HepG2 (cell line): ENCODE data around the gene NRSN2. TPM values are rescaled to one million over a fixed set of nuclear protein-coding genes. Genes with fewer than 3 reads are reported as not detected.

Source experiments
- ATAC-seq: fragments of 200-7000 bp; cut with Tn5 transposase; 3 replicates; pipeline ENCODE4 v1.9.1; 2020; ENCODE audit warnings: mild to moderate bottlenecking, moderate library complexity
- BruUV-seq: library from RNA; stranded (reverse); fragments of 400-500 nt; replicated peaks from 2 replicates; lab custom pipeline; 2021; lab: Mats Ljungman, UMichigan
- CTCF ChIA-PET: fragments of 300-600 bp; formaldehyde crosslinking; extraction: SDS; loops from one replicate; lab custom pipeline; 2021; ENCODE audit warnings: low total read pairs, inconsistent platforms, low intra/inter-chr PET ratio; lab: Yijun Ruan, JAX
- POLR2A ChIA-PET: fragments of 350-600 bp; sonication (Branson Sonifier 250); formaldehyde crosslinking; loops from one replicate; lab custom pipeline; 2020; ENCODE audit warnings: antibody characterized with exemption, inconsistent platforms; lab: Yijun Ruan, JAX
- DNase-seq: peaks from one replicate; pipeline ENCODE4 v3.0.0-alpha.2; 2015; ENCODE audit warnings: low spot score
- FAIRE-seq: peaks from 3 replicates; lab custom pipeline; 2011; peaks lifted over from hg19 to GRCh38; lab: Jason Lieb, UNC
- H2AFZ ChIP-seq: one replicate; pipeline ENCODE4 v1.6.1; 2011; ENCODE audit warnings: low read length, inconsistent platforms
- H3K27ac ChIP-seq: fragments of 300-600 bp; 3 replicates; pipeline ENCODE4 v1.8.0; 2011; ENCODE audit warnings: mixed run types, mild to moderate bottlenecking, mixed read lengths, low read length, inconsistent platforms; ENCODE audit not compliant: insufficient read depth; ENCODE audit errors: extremely low read length
- H3K27me3 ChIP-seq, 2 experiments: fragments of 200-600 bp in 1 of 2; 2 replicates in 1 of 2; 3 replicates in 1 of 2; pipeline versions ENCODE4 v1.6.0 to v1.8.0; 2011; ENCODE audit warnings: low read length in 2 of 2, mild to moderate bottlenecking in 2 of 2, moderate library complexity in 2 of 2, inconsistent platforms in 1 of 2; ENCODE audit not compliant: insufficient read depth in 2 of 2, control insufficient read depth in 1 of 2
- H3K36me3 ChIP-seq, 2 experiments: fragments of 200-600 bp in 1 of 2; replicated peaks in 1 of 2; 2 replicates in 1 of 2; 3 replicates in 1 of 2; pipeline versions ENCODE4 v1.5.1 to v1.8.0; 2011; ENCODE audit warnings: low read length in 2 of 2, inconsistent platforms in 1 of 2; ENCODE audit not compliant: insufficient read depth in 2 of 2, control insufficient read depth in 1 of 2
- H3K4me1 ChIP-seq: 2 replicates; pipeline ENCODE4 v1.5.1; 2012; ENCODE audit warnings: low read length, inconsistent platforms; ENCODE audit not compliant: insufficient read depth
- H3K4me2 ChIP-seq: 2 replicates; pipeline ENCODE4 v1.6.0; 2011; ENCODE audit warnings: low read depth, low read length, inconsistent platforms
- H3K4me3 ChIP-seq, 3 experiments: fragments of 200-600 bp in 1 of 3; sonication (generic), shearing (Covaris generic) in 1 of 3; replicated peaks in 1 of 3; 2 replicates each; pipeline ENCODE4 v1.5.1; 2011 to 2016; ENCODE audit warnings: low read length in 3 of 3, inconsistent platforms in 2 of 3, low read depth in 2 of 3, mild to moderate bottlenecking in 2 of 3, control low read depth in 1 of 3, mixed read lengths in 1 of 3; ENCODE audit not compliant: insufficient read depth in 1 of 3
- H3K79me2 ChIP-seq: one replicate; pipeline ENCODE4 v1.6.1; 2011; ENCODE audit warnings: low read length, inconsistent platforms; ENCODE audit not compliant: insufficient read depth
- H3K9ac ChIP-seq: 2 replicates; pipeline ENCODE4 v1.6.0; 2011; ENCODE audit warnings: mild to moderate bottlenecking, low read depth, low read length, inconsistent platforms; ENCODE audit not compliant: insufficient read depth
- H3K9me3 ChIP-seq: 2 replicates; pipeline ENCODE4 v1.5.1; 2012; ENCODE audit warnings: mild to moderate bottlenecking, low read length
- H4K20me1 ChIP-seq: 2 replicates; pipeline ENCODE4 v1.6.0; 2011; ENCODE audit warnings: inconsistent platforms, mild to moderate bottlenecking, low read length, moderate library complexity; ENCODE audit not compliant: insufficient read depth
- ATAD3A ChIP-seq: sonication (generic); formaldehyde crosslinking; IDR thresholded peaks from 2 replicates; pipeline ENCODE4 v1.4.0; 2020; ENCODE audit warnings: missing genetic modification reagents
- GATAD1 ChIP-seq: IDR thresholded peaks from 2 replicates; pipeline ENCODE4 v1.6.1; 2016; ENCODE audit warnings: missing genetic modification reagents, missing compliant biosample characterization
- HOXA5 ChIP-seq: sonication (generic); formaldehyde crosslinking; IDR thresholded peaks from 2 replicates; pipeline ENCODE4 v1.4.0; 2020; ENCODE audit warnings: missing genetic modification reagents
- IRX3 ChIP-seq: sonication (generic); formaldehyde crosslinking; IDR thresholded peaks from 2 replicates; pipeline ENCODE4 v1.8.1; 2023; ENCODE audit warnings: mild to moderate bottlenecking, low read depth, missing genetic modification reagents, borderline replicate concordance
- MYNN ChIP-seq: sonication (generic); formaldehyde crosslinking; IDR thresholded peaks from 2 replicates; pipeline ENCODE4 v1.4.0; 2020; ENCODE audit warnings: mild to moderate bottlenecking, low read depth, missing genetic modification reagents
- NR2F1 ChIP-seq, 2 experiments: fragments of 450-650 bp in 1 of 2; formaldehyde crosslinking in 1 of 2; IDR thresholded peaks; 2 replicates each; pipeline versions ENCODE4 v1.5.0 to v1.6.1; 2016 to 2020; ENCODE audit warnings: mild to moderate bottlenecking in 1 of 2, missing compliant biosample characterization in 1 of 2, missing genetic modification reagents in 1 of 2, moderate library complexity in 1 of 2
- PTBP1 ChIP-seq: fragments of 200-400 bp; formaldehyde crosslinking; IDR thresholded peaks from 2 replicates; pipeline ENCODE4 v1.6.1; 2018; ENCODE audit warnings: low read length, low read depth; ENCODE audit not compliant: poor library complexity, severe bottlenecking
- RBFOX2 ChIP-seq: fragments of 200-400 bp; formaldehyde crosslinking; IDR thresholded peaks from 2 replicates; pipeline ENCODE4 v1.6.1; 2017; ENCODE audit warnings: low read depth, mild to moderate bottlenecking, low read length
- RBM22 ChIP-seq: fragments of 200-400 bp; formaldehyde crosslinking; optimal IDR thresholded peaks from 2 replicates; pipeline ENCODE3; 2017; ENCODE audit warnings: mild to moderate bottlenecking, low read length, moderate library complexity
- TCF12 ChIP-seq, 2 experiments: fragments of 450-650 bp in 1 of 2; sonication (generic) in 1 of 2; formaldehyde crosslinking in 1 of 2; IDR thresholded peaks; 2 replicates each; pipeline versions ENCODE4 v1.6.1 to v1.8.0; 2017 to 2022; ENCODE audit warnings: antibody characterized with exemption in 1 of 2, mild to moderate bottlenecking in 1 of 2, missing genetic modification reagents in 1 of 2, moderate library complexity in 1 of 2
- ZNF18 ChIP-seq: sonication (generic); formaldehyde crosslinking; IDR thresholded peaks from 2 replicates; pipeline ENCODE4 v1.8.0; 2022; ENCODE audit warnings: mild to moderate bottlenecking, missing genetic modification reagents; ENCODE audit not compliant: insufficient replicate concordance
- ZNF224 ChIP-seq: sonication (generic); formaldehyde crosslinking; IDR thresholded peaks from 2 replicates; pipeline ENCODE4 v1.5.0; 2020; ENCODE audit warnings: mild to moderate bottlenecking, missing genetic modification reagents
- ZNF329 ChIP-seq: sonication (generic); formaldehyde crosslinking; IDR thresholded peaks from 2 replicates; pipeline ENCODE4 v1.9.0; 2021; ENCODE audit warnings: low read depth, mild to moderate bottlenecking, missing genetic modification reagents
- ZNF451 ChIP-seq: sonication (generic); formaldehyde crosslinking; IDR thresholded peaks from 2 replicates; pipeline ENCODE4 v1.5.0; 2020; ENCODE audit warnings: mild to moderate bottlenecking, missing genetic modification reagents
- ZNF501 ChIP-seq: sonication (generic); formaldehyde crosslinking; IDR thresholded peaks from 2 replicates; pipeline ENCODE4 v1.5.1; 2020; ENCODE audit warnings: mild to moderate bottlenecking, moderate library complexity, missing genetic modification reagents
- ZNF746 ChIP-seq: sonication (generic); formaldehyde crosslinking; IDR thresholded peaks from 2 replicates; pipeline ENCODE4 v1.8.0; 2022; ENCODE audit warnings: mild to moderate bottlenecking, missing genetic modification reagents
- ZNF749 ChIP-seq: sonication (generic); formaldehyde crosslinking; IDR thresholded peaks from 2 replicates; pipeline ENCODE4 v1.8.0; 2022; ENCODE audit warnings: mild to moderate bottlenecking, missing genetic modification reagents, moderate library complexity, borderline replicate concordance
- ZNF766 ChIP-seq: sonication (generic); formaldehyde crosslinking; IDR thresholded peaks from 2 replicates; pipeline ENCODE4 v1.5.0; 2020; ENCODE audit warnings: missing genetic modification reagents, borderline replicate concordance
- WGBS: methylation state at CpG from one replicate; pipeline ENCODE4 v1.1.6; 2017; ENCODE audit warnings: low lambda C conversion rate; 5-methylcytosine and 5-hydroxymethylcytosine counted together
- in situ Hi-C: cut with HindIII; loops from 2 replicates; pipeline ENCODE4 v1.10.0; 2017; ENCODE audit warnings: low pct_unique_long_range_greater_than_20kb; ENCODE audit not compliant: extremely low pct_ligation_motif_present
- intact Hi-C: fragments of 100-400 bp; cut with micrococcal nuclease; formaldehyde crosslinking; loops from one replicate; pipeline ENCODE4 v1.10.0; 2022; ENCODE audit not compliant: unreplicated experiment
- polyA plus RNA-seq, 8 experiments: library from polyadenylated mRNA; depleted of rRNA in 3 of 8; stranded (reverse) in 7 of 8; unstranded in 1 of 8; fragments of >200 nt; fragmentation: Illumina TruSeq in 4 of 8; extraction: Trizol in 4 of 8; gene quantifications; 2 replicates each; pipeline versions ENCODE4 v1.2.1 to v1.2.3, GENCODE V29; 2011 to 2016; ENCODE audit warnings: low read depth in 4 of 8, missing spikeins in 1 of 8, mixed read lengths in 1 of 8; ENCODE audit not compliant: insufficient read depth in 1 of 8
- total RNA-seq, 5 experiments: library from RNA; depleted of rRNA; stranded (reverse); fragments of >200 nt; fragmentation: Illumina TruSeq; extraction: Trizol; gene quantifications; 2 replicates each; pipeline ENCODE4 v1.2.3, GENCODE V29; 2016; ENCODE audit warnings: low read depth in 1 of 5
- TF ChIP-seq, protein P1 (sequence below), 2 experiments: sonication (generic) in 1 of 2; formaldehyde crosslinking in 1 of 2; IDR thresholded peaks; 2 replicates each; pipeline versions ENCODE4 v1.4.0 to v1.6.1; 2018 to 2020; ENCODE audit warnings: missing genetic modification reagents in 2 of 2, borderline replicate concordance in 1 of 2, low read depth in 1 of 2, mild to moderate bottlenecking in 1 of 2, missing biosample characterization in 1 of 2

NRSN2 gene
- total and polyA plus RNA-seq, 2 of the 13 experiments (the other 11 are each of a cell fraction or from before 2014, with no cell fraction given) = 32.3 to 49.4 TPM

DNA sequence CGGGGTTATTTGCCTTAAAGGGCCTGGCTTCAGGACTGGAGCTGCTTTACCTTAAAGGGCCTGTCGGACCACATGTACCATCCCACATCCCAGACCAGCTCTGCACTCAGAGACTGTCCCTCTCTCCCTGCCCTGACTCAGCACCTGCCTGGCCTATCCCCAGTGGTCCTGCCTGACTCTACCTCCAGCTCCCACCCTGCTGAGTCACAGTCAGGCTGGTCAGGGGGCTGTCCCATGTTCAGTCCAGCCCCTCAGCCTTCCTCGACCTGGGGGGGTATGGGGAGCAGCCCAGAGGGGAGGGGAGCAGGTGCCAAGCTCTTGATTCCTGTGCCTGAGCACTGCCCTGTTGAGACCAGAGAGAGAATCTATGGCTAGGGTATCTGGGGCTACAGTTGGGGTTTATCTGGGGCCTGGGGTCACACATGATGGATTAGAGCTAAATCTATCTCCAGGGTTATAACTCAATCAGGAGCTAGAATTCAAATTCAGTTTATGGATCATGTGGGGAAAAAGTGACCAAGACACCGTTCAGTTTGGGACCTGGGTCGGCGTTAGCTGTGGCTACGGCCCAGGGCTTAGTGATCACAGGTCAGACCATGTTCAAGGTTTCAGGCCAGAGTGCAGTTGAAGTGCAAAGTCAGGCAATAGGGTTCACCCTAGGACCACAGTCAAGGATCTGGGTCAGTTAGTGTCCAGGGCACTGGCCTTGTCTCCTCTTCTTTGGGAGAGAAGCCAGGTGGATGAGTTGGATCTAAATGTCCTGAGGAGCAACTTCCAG is 24.3 kb downstream of the NRSN2 start:
- peaks cover 74% of the 10 kb centered on the region for H3K4me1 ChIP-seq
- peak; percentile 58 for ATAC-seq
- ChIA-PET CTCF (interaction anchor here (2.4 kb wide), 1 partner anchor 9 kb away, joined by 6 read pairs; no protein-coding TSS in a partner anchor), POLR2A (interaction anchor here (0.9 to 25.4 kb wide), 21 partner anchors 10 to 274 kb away, joined by 3 to 1587 read pairs (median 7); partner anchors contain the start of genes CSNK2A1, NRSN2, RBCK1 and SOX12)
- in situ Hi-C loops (no loop called here), intact Hi-C loops (loop anchor here (1.0 to 2.0 kb wide), 3 partner anchors 9 to 32 kb away; partner anchors contain the start of gene TRIB3)
- no peaks in the 10 kb centered on the region for H3K36me3 ChIP-seq
- H3K4me3 ChIP-seq = peak overlapping the region; percentile 1 to 58 (median 5); a peak in 5 of 6 replicates
- peak overlapping the region; percentile 88 for H3K27ac ChIP-seq
- H3K4me2 ChIP-seq = peak overlapping the region; percentile 76
- FAIRE-seq = no peak
- WGBS = 2% methylated on average over 6 of the region's 7 CpGs
- peak overlapping the region; percentile 73 for H3K9ac ChIP-seq
- no peak overlapping the region for H2AFZ ChIP-seq
- no peaks in the 10 kb centered on the region for H4K20me1 ChIP-seq
- no peaks in the 10 kb centered on the region for H3K27me3 ChIP-seq
- peak; percentile 63 for DNase-seq
- H3K9me3 ChIP-seq = no peaks in the 10 kb centered on the region
- no peaks in the 10 kb centered on the region for H3K79me2 ChIP-seq
- TSS peak; percentile 96 for BruUV-seq
- TF ChIP-seq, protein P1, sequence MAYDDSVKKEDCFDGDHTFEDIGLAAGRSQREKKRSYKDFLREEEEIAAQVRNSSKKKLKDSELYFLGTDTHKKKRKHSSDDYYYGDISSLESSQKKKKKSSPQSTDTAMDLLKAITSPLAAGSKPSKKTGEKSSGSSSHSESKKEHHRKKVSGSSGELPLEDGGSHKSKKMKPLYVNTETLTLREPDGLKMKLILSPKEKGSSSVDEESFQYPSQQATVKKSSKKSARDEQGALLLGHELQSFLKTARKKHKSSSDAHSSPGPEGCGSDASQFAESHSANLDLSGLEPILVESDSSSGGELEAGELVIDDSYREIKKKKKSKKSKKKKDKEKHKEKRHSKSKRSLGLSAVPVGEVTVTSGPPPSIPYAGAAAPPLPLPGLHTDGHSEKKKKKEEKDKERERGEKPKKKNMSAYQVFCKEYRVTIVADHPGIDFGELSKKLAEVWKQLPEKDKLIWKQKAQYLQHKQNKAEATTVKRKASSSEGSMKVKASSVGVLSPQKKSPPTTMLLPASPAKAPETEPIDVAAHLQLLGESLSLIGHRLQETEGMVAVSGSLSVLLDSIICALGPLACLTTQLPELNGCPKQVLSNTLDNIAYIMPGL (CRISPR knock-in tag; IDR thresholded peaks at IDR 0.05; ENCODE audit: borderline replicate concordance in 1 of 2, low read depth in 1 of 2) = peak in 1 of 2 experiments; percentile 1; a peak in 2 of 4 replicates
- peak; percentile 38; the same call in 1 of the 2 replicates for TF ChIP-seq ZNF749
- 0 out of 2 replicates have a peak, but pooled peaks have one; percentile 14 for TF ChIP-seq HOXA5 (CRISPR knock-in tag)
- TF ChIP-seq ZNF451 (CRISPR knock-in tag) = peak; percentile 93; the same call in 1 of the 2 replicates
- TF ChIP-seq RBM22 = no peak
- no peak for TF ChIP-seq TCF12 (IDR thresholded peaks at IDR 0.05)
- TF ChIP-seq TCF12 (CRISPR knock-in tag; IDR thresholded peaks at IDR 0.05) = peak; percentile 23; the same call in 1 of the 2 replicates
- TF ChIP-seq RBFOX2 = peak; percentile 66
- peak; percentile 58; the same call in 1 of the 2 replicates for TF ChIP-seq ZNF224 (CRISPR knock-in tag)
- peak; percentile 67 for TF ChIP-seq PTBP1
- TF ChIP-seq GATAD1 = 0 out of 2 replicates have a peak, but pooled peaks have one; percentile 7
- TF ChIP-seq ZNF18 (CRISPR knock-in tag) = peak; percentile 21
- TF ChIP-seq ATAD3A = no peak
- TF ChIP-seq NR2F1 (CRISPR knock-in tag; IDR thresholded peaks at IDR 0.05) = peak in 1 of 2 experiments; percentile 69; a peak in 2 of 4 replicates
- 0 out of 2 replicates have a peak, but pooled peaks have one; percentile 18 for TF ChIP-seq ZNF746 (CRISPR knock-in tag)
- TF ChIP-seq MYNN (CRISPR knock-in tag) = no peak
- 0 out of 2 replicates have a peak, but pooled peaks have one; percentile 24 for TF ChIP-seq ZNF329 (CRISPR knock-in tag)
- TF ChIP-seq IRX3 (CRISPR knock-in tag) = peak; percentile 59
- TF ChIP-seq ZNF501 (CRISPR knock-in tag) = no peak; the same call in none of the 2 replicates
- TF ChIP-seq ZNF766 (CRISPR knock-in tag) = peak; percentile 16; the same call in 1 of the 2 replicates
